Measurements from ENCODE around the gene SETD7.
A peak's percentile ranks its signal among the peaks of the same experiment; 100 is the strongest.
"Not testable (repeated sequence)": the region's sequence is repeated elsewhere in the genome, so short reads cannot be mapped to it uniquely, and the experiment has no call there.

Gene SETD7

DNA sequence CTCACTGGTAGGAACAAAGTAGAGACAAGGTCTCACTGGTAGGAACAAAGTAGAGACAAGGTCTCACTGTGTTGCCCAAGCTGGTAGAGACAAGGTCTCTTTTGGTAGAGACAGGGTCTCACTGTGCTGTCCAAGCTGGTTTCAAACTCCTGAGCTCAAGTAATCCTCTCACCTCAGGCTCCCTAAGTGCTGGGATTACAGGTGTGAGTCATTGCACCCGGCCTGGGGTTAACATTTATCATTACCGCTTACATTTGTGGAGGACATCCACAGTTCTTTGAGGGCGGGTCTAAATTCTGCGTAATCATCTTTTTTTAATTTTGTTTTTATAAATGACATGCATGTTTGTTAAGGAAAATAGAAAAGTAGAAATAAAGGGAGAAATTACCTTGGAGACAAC is 90.1 kb downstream of the SETD7 start:
- DNase-seq (ENCODE audit: low spot score), result no peak

- not testable (repeated sequence) for DNase-seq (ENCODE audit: low spot score)
Observed at GRCh38 chr4:139464512-139464911, 91.5 kb downstream of the SETD7 start.

DNA sequence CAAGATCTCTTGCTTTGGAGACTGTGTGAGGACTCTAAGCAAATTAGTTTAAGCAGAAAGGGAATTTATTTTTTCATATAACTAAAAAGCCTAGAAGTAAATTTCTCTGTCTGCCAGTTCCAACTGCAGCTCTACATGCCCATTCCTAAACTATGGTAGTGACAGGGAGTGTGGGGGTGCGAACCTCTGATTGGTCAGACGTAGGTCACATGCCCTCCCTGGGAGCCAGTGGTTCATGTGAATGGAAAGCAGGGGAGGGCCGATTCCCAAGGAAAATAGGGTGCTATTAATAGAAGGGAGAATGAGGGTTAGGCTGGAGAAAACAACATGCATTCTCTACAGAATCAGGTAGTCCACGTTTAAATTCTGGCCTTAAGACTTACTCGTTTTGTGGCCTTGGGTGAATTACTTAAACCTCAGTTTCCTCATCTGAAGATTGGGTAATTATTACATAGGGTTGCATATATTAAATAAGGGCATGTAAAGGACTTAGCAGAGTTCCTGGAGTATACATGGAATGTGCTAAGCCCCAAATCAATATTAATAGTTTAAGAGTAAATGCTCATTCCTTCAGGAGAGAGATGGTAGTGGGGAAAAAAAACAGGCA is 94.9 kb downstream of the SETD7 start:
- DNase-seq (ENCODE audit: low spot score), result no peak

DNA sequence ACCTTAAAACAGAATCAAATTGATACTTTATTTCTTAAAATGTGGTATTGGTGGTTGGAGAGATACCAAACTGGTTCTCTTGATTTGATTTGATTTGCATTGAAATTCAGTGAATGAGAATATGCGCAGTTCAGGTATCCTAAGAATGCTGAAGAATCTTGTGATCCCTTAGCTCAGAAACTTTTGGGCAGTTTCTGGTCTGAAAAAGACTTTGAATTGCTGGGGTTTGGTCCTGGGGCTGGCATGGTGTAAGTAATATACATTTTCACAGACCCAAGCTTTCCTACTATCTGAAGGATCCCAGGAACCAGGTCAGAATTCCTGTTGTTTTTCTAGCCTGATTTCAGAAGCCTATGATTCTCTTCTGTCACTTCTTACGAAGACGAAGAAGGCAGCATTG is 95.5 kb downstream of the SETD7 start:
- DNase-seq (ENCODE audit: low spot score), result no peak

DNA sequence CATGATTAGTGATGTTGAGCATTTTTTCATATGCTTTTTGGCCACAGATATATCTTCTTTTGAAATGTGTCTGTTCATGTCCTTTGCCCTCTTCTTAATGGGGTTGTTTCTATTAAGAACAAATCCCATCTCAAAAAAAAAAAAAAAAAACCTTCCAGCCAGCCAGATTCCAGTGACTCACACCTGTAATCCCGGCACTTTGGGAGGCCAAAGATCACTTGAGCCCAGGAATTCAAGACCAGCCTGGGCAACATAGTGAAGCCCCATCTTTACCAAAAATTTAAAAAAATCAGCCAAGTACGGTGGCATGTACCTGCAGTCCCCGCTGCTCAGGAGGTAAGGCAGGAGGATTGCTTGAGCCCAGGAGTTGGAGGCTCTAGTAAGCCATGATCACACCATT is 97.0 kb downstream of the SETD7 start:
- no peak for DNase-seq (ENCODE audit: low spot score)

DNA sequence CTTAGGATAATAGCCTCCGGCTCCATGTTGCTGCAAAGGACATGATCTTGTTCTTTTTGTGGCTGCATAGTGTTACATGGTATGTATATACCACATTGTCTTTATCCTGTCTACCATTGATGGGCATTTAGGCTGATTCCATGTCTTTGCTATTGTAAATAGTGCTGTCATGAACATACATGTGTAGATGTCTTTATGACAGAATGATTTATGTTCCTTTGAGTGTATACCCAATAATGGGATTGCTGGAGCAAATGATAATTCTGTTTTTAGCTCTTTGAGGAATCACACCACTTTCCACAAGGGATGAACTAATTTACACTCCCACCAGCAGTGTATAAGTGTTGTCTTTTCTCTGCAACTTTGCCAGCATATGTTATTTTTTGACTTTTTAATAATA is 97.5 kb downstream of the SETD7 start:
- DNase-seq (ENCODE audit: low spot score), result no peak

GRCh38 chr4:139457318-139457717 is 98.7 kb downstream of the SETD7 start:
- no peak for DNase-seq (ENCODE audit: low spot score)

- DNase-seq (ENCODE audit: low spot score), result no peak
Observed at GRCh38 chr4:139455126-139455538, 100.9 kb downstream of the SETD7 start.

GRCh38 chr4:139454111-139455045 is 101.6 kb downstream of the SETD7 start, which contains the start of gene RAB33B:
TSS of gene RAB33B (plus strand) at chr4:139454121. CDS start at chr4:139454196, 75 bp downstream.
- DNase-seq (ENCODE audit: low spot score), result peak; percentile 41

GRCh38 chr4:139453371-139454110 is 102.5 kb downstream of the SETD7 start:
- DNase-seq (ENCODE audit: low spot score), result peak; percentile 92

GRCh38 chr4:139453041-139453370 is 103.0 kb downstream of the SETD7 start:
- peak; percentile 77 for DNase-seq (ENCODE audit: low spot score)

- no peak for DNase-seq (ENCODE audit: low spot score)
Observed at GRCh38 chr4:139451997-139452396, 104.0 kb downstream of the SETD7 start.

GRCh38 chr4:139450586-139450985 is 105.4 kb downstream of the SETD7 start:
- DNase-seq (ENCODE audit: low spot score), result no peak

GRCh38 chr4:139447078-139447477 is 108.9 kb downstream of the SETD7 start:
- DNase-seq (ENCODE audit: low spot score), result not testable (repeated sequence)

Data from germinal center (tissue), 1 donor.